GM18526 (cell line): ENCODE data around the gene ALLC.

Experiments
- POLR2A ChIP-seq: IDR thresholded peaks from 3 replicates; pipeline ENCODE4 v1.6.1; 2011; ENCODE audit not compliant: insufficient read length; ENCODE audit errors: extremely low read depth

Gene ALLC

GRCh38 chr2:3626118-3626811 is 31.7 kb upstream of the ALLC start:
- TF ChIP-seq POLR2A: no peak

GRCh38 chr2:3626812-3627499 is 31.0 kb upstream of the ALLC start:
- no peak for TF ChIP-seq POLR2A

GRCh38 chr2:3627500-3628100 is 30.4 kb upstream of the ALLC start:
- TF ChIP-seq POLR2A: no peak

GRCh38 chr2:3628241-3628679 is 29.7 kb upstream of the ALLC start:
- no peak for TF ChIP-seq POLR2A

- TF ChIP-seq POLR2A: no peak
Measured at GRCh38 chr2:3628800-3629199, 29.2 kb upstream of the ALLC start.

- TF ChIP-seq POLR2A: no peak
Measured at GRCh38 chr2:3630631-3631030, 27.4 kb upstream of the ALLC start.

- TF ChIP-seq POLR2A: no peak
Measured at GRCh38 chr2:3631161-3631850, 26.7 kb upstream of the ALLC start.

- TF ChIP-seq POLR2A: no peak
Measured at GRCh38 chr2:3631851-3632659, 25.9 kb upstream of the ALLC start.

GRCh38 chr2:3633089-3633981 is 24.7 kb upstream of the ALLC start:
- no peak for TF ChIP-seq POLR2A

- no peak for TF ChIP-seq POLR2A
Measured at GRCh38 chr2:3633982-3634595, 23.9 kb upstream of the ALLC start.

GRCh38 chr2:3634596-3635121 is 23.3 kb upstream of the ALLC start:
- no peak for TF ChIP-seq POLR2A

- no peak for TF ChIP-seq POLR2A
Measured at GRCh38 chr2:3635171-3635974, 22.6 kb upstream of the ALLC start.
